Ovary (tissue), 9 donors: ENCODE results near the gene USH2A. TPM values are rescaled to one million over a fixed set of nuclear protein-coding genes. Genes with fewer than 3 reads are reported as not detected.

Experiments used
- DNase-seq, 5 donors: peaks; one replicate each; pipeline ENCODE4 v3.0.0-alpha.2; 2019 to 2020
- H3K27ac ChIP-seq, 2 donors: fragments of 200-600 bp; one replicate each; pipeline versions ENCODE4 v1.5.1 to v1.8.0; 2019 to 2022
- H3K27me3 ChIP-seq: fragments of 200-600 bp; one replicate; pipeline ENCODE4 v1.8.0; 2022
- H3K36me3 ChIP-seq: fragments of 200-600 bp; sonication (generic); one replicate; pipeline ENCODE4 v1.5.1; 2019
- H3K4me1 ChIP-seq: one replicate; pipeline ENCODE4 v1.8.1; 2013; ENCODE audit warnings: mild to moderate bottlenecking, moderate library complexity; ENCODE audit not compliant: insufficient read depth
- H3K4me3 ChIP-seq: fragments of 200-600 bp; sonication (generic); one replicate; pipeline ENCODE4 v1.5.1; 2017
- H3K9me3 ChIP-seq, 2 donors: fragments of 200-600 bp in 1 of 2; sonication (generic) in 1 of 2; one replicate each; pipeline versions ENCODE4 v1.5.1 to v1.8.1; 2013 to 2019; ENCODE audit warnings: mild to moderate bottlenecking in 1 of 2, moderate library complexity in 1 of 2
- EP300 ChIP-seq: sonication (generic); formaldehyde crosslinking; IDR thresholded peaks from one replicate; pipeline ENCODE4 v1.6.1; 2017; ENCODE audit warnings: antibody characterized with exemption
- POLR2A ChIP-seq: fragments of 450-650 bp; IDR thresholded peaks from one replicate; pipeline ENCODE4 v1.6.1; 2017; ENCODE audit warnings: antibody characterized with exemption, mild to moderate bottlenecking, moderate library complexity
- WGBS, 3 donors: extraction: QIAGEN DNeasy Blood & Tissue Kit in 1 of 3; methylation state at CpG; one replicate each; pipeline versions ENCODE4 v1.1.5 to v1.1.7; 2013 to 2017; 5-methylcytosine and 5-hydroxymethylcytosine counted together
- intact Hi-C, 4 donors: fragments of 100-400 bp; cut with DNase I; formaldehyde crosslinking; loops; one replicate each; pipeline versions ENCODE4 v1.11.0 to v1.15.1; 2022 to 2023
- polyA plus RNA-seq, 2 donors: library from polyadenylated mRNA; stranded (reverse); fragments of 200-250 nt in 1 of 2; fragments of 350-450 nt in 1 of 2; fragmentation: Illumina TruSeq in 1 of 2; extraction: RNeasy Lipid Tissue Mini Kit (QIAGEN cat#74804) in 1 of 2; gene quantifications; one replicate each; pipeline ENCODE4 v1.2.3, GENCODE V29; 2013 to 2014
- total RNA-seq, 7 donors: library from RNA; depleted of rRNA in 2 of 7; stranded (reverse); fragments of >200 nt in 2 of 7; fragmentation: NEBNext Ultra II Directional in 3 of 7; extraction: Animal tissue kit (Norgen Biotek cat#: 25700) in 3 of 7; gene quantifications; one replicate each; pipeline versions ENCODE4 v1.1.0 to v1.2.4, GENCODE V29; 2016 to 2023
- TF ChIP-seq, protein P1 (sequence below), 3 donors: fragments of 450-650 bp in 2 of 3; fragments of 200-600 bp in 1 of 3; IDR thresholded peaks; one replicate each; pipeline versions ENCODE4 v1.5.1 to v1.8.0; 2016 to 2022; ENCODE audit warnings: antibody characterized with exemption in 3 of 3, mild to moderate bottlenecking in 1 of 3
- donor health status: DM: no; HTN: no; CAD: no; lungs with moderate emphysema.
- donor health status: DM: no; HTN: no; CAD: no.
- donor health status: Bipolar disorder and iron deficiency.
- donor health status: DM: yes; HTN: yes; CAD: no.
- donor health status: DM: no; HTN: no; CAD: no.
- donor health status: DM: yes; HTN: yes; CAD: no.

Gene USH2A
- total and polyA plus RNA-seq, 9 donors: 0.01 to 0.11 TPM; not detected in 7

DNA sequence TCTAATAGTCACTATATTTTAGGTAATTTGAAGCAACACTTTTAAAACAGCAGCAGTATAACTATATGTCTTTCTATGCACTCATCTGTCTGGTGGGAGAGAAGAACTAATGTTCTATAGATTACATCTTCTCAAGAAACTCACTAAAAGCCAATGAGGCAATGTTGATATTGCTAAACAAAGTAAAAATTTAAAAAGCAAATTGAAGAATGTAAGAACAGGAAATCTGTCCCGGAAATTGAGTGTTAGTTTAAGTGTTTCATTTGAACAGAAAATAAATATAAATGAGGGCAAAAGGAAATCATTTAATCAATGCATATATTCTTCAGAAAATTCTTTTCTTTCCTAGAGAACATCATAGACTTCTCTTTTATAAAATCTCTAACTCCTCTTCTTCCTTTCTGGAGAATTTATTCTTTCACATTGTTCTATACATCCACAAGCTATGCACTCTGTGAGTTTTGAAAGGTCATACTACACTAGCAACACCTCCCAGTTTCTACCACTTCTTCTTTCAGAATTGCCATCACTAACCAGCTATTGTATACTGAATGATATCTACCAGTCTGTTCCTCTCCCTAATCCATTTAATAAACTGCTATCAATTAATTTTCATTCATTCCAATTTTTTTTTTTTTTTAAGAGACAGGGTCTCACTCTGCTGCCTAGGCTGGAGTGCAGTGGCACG lies 153.0 kb downstream of the USH2A start:
- no peak overlapping the region for H3K27ac ChIP-seq
- no peaks in the 10 kb centered on the region for H3K27me3 ChIP-seq
- no peaks in the 10 kb centered on the region for H3K4me1 ChIP-seq
- no peaks in the 10 kb centered on the region for H3K36me3 ChIP-seq
- intact Hi-C loops: no loop called here
- TF ChIP-seq POLR2A (no peak), EP300 (no peak)
- TF ChIP-seq, protein P1, sequence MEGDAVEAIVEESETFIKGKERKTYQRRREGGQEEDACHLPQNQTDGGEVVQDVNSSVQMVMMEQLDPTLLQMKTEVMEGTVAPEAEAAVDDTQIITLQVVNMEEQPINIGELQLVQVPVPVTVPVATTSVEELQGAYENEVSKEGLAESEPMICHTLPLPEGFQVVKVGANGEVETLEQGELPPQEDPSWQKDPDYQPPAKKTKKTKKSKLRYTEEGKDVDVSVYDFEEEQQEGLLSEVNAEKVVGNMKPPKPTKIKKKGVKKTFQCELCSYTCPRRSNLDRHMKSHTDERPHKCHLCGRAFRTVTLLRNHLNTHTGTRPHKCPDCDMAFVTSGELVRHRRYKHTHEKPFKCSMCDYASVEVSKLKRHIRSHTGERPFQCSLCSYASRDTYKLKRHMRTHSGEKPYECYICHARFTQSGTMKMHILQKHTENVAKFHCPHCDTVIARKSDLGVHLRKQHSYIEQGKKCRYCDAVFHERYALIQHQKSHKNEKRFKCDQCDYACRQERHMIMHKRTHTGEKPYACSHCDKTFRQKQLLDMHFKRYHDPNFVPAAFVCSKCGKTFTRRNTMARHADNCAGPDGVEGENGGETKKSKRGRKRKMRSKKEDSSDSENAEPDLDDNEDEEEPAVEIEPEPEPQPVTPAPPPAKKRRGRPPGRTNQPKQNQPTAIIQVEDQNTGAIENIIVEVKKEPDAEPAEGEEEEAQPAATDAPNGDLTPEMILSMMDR (IDR thresholded peaks at IDR 0.05): no peak
- no peak for DNase-seq
- H3K9me3 ChIP-seq: no peaks in the 10 kb centered on the region
- no peak overlapping the region for H3K4me3 ChIP-seq
- WGBS, 3 donors: 69 to 82% (median 80%) methylated on average over 2 of the region's 2 CpGs

DNA sequence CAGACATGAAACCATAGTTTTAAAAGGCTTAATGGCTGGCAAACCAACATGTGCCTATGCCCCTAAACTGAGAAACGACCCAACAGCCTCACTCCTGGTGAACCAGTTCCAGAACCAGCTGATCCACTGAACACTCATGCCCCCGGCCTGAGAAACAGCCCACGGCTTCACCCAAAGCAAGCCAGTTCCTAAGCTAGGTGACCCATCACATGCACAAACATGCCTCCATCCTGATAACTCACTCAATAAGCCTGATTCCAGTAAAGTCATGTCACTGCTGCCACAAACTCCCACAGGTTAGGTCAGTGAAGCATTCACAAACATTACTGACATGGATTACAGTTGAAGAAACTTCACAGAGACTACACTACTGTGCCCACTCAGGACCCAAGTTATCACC lies 161.6 kb downstream of the USH2A start:
- no peak overlapping the region for H3K4me3 ChIP-seq
- no peaks in the 10 kb centered on the region for H3K9me3 ChIP-seq
- intact Hi-C loops: no loop called here
- no peaks in the 10 kb centered on the region for H3K4me1 ChIP-seq
- WGBS, 3 donors: 68 to 77% (median 70%) methylated on average over 3 of the region's 3 CpGs
- H3K27me3 ChIP-seq: no peaks in the 10 kb centered on the region
- DNase-seq: no peak
- H3K36me3 ChIP-seq: no peaks in the 10 kb centered on the region
- H3K27ac ChIP-seq: no peak overlapping the region
- TF ChIP-seq EP300 (no peak), POLR2A (no peak)
- TF ChIP-seq, protein P1 (IDR thresholded peaks at IDR 0.05): no peak

DNA sequence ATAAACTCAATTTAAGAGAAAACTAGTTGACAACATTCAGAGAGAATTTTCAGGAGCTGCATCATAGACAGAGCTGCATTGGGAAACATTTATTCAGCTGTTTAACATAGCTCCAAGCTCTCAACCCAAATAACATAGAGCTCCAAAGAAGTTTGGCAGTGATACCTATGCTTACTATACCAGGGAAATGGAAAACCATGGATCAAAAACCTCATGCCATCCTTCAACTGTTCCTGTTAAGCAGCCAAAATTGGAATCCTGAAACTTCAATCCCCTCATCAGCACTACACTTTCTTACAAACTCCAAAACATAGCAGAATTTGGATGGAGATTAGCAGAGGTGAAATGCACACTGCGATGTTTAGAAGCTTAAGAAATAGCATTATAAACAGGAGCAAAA lies 164.4 kb downstream of the USH2A start:
- Histone ChIP-seq H3K27ac (no peak overlapping the region), H3K4me3 (no peak overlapping the region), H3K4me1 (no peaks in the 10 kb centered on the region), H3K36me3 (no peaks in the 10 kb centered on the region), H3K9me3 (no peaks in the 10 kb centered on the region), H3K27me3 (no peaks in the 10 kb centered on the region)
- TF ChIP-seq POLR2A: no peak
- TF ChIP-seq EP300: no peak
- TF ChIP-seq, protein P1 (IDR thresholded peaks at IDR 0.05): no peak
- DNase-seq: no peak
- intact Hi-C loops: no loop called here
- WGBS, 3 donors: 89 to 97% (median 95%) methylated on average over 1 of the region's 1 CpG

DNA sequence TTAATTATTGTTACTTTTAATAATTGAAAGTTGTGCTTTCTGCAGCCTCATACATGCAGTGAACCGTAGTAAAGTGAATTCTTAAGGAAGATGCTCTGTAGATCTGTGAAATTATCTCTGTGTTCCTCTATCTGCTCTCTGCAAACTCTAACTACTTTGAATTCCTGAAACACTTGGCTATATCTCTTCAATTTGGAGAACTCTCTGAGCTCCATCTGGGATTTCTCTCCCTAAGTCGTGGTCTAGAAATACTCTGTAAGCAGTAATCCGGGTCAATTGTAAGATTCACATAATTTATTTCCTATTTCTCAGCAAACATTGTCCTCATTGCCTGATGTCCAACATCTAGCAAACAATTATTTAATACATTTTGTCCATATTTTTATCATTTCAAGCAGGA lies 164.9 kb downstream of the USH2A start:
- H3K27me3 ChIP-seq: no peaks in the 10 kb centered on the region
- no peaks in the 10 kb centered on the region for H3K36me3 ChIP-seq
- no peaks in the 10 kb centered on the region for H3K4me1 ChIP-seq
- no peak overlapping the region for H3K27ac ChIP-seq
- intact Hi-C loops: no loop called here
- TF ChIP-seq EP300 (no peak), POLR2A (no peak)
- TF ChIP-seq, protein P1 (IDR thresholded peaks at IDR 0.05): no peak
- no peak overlapping the region for H3K4me3 ChIP-seq
- 28 to 43% (median 36%) methylated on average over 3 of the region's 3 CpGs for WGBS, 3 donors
- H3K9me3 ChIP-seq: no peaks in the 10 kb centered on the region
- DNase-seq: no peak
